Measurements from ENCODE around the gene GREB1. TPM values are rescaled to one million over a fixed set of nuclear protein-coding genes. Genes with fewer than 3 reads are reported as not detected.

The GREB1 gene
- total RNA-seq, 1 experiment from 2014 or later = 57.6 TPM

DNA sequence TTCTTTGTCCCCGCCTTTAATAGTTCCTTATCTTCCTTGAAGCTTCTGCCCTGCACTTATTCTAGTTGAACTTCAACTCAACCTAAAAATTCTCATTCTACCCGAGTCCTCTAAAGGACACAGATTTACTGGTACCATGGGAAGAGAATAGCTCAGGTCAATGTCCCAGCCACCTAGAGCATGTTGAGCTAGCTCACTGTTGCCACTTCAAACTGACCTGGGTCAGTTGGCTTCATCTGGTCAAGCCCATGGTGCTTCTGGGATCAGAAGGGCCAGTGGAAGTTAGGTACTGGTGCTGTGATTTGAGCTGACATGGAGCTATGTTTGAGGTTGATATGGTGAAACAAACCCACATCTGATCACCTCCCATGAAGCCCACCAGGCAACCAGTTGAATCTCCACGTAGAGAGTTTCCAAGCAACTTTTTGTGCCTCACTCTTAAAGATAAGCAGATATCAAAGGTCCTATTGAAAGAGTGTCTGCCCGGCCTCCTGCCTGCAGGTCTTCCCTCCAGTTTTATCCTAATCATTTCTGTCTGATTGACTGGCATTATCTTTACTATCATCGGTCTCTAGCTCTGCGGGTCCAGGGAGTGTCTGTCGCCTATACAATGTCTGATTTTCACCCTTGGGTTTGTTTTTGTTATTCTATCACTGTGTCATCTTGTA is 17.2 kb downstream of the GREB1 start:
- in situ Hi-C loops (cut with HindIII; ENCODE audit: low pct_unique_long_range_greater_than_20kb, low sequenced_read_pairs) = no loop called here
- DNase-seq (ENCODE audit: low read depth, low spot score) = no peak

DNA sequence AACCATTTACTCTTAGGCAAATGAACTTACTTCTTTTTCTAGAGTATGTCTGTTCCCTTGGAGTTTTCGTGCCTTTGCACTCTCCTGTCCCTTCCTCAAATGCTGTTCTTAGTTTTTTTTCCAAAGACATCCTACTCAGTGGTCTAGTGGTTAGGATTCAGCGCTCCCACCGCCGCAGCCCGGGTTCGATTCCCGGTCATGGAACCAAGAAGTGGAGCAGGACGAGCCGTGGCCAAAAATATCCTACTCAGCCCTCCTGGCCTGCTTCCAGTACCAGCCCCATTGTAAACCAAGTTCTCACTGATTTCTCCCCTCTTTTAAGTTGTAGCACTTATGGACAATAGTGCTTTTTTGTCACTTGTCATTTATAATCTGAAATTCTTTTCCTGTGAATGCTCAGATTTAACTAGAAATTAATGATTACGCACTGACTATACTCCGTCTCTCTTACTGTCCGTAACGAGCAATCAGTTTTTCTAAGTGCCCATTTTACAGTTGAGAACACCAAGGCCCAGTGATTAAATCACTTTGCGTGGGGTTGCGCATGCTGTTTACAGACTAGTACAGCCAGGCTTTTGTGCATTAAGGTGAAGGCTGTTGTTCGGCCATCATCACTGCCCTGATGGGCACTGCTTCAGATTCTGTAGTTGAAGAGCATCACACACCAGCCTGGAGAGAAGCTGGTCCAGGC is 17.9 kb downstream of the GREB1 start:
- DNase-seq (ENCODE audit: low read depth, low spot score) = no peak

DNA sequence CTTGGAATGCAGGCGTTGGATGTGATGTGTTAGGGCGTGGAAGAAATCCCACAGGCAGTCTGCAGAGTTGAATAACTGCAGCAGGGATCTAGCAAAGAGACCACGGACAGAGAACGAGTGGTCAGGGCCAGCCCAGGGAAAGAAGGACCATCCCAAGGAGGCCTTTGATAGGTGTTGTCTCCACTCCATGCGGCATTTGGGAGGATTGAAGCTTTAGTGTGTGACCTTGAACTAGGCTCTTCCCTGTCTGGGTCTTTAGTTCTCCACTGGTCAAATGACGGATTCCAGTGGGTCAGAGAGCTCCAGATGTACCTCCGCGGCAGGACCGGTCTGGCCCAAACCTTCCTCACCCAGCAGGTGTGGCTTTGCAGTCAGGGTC is 18.4 kb downstream of the GREB1 start:
- in situ Hi-C loops (cut with HindIII; ENCODE audit: low pct_unique_long_range_greater_than_20kb, low sequenced_read_pairs) = no loop called here

More for the DNA sequence above, 17.9 kb downstream of the GREB1 start:
- in situ Hi-C loops (cut with HindIII; ENCODE audit: low pct_unique_long_range_greater_than_20kb, low sequenced_read_pairs) = no loop called here

DNA sequence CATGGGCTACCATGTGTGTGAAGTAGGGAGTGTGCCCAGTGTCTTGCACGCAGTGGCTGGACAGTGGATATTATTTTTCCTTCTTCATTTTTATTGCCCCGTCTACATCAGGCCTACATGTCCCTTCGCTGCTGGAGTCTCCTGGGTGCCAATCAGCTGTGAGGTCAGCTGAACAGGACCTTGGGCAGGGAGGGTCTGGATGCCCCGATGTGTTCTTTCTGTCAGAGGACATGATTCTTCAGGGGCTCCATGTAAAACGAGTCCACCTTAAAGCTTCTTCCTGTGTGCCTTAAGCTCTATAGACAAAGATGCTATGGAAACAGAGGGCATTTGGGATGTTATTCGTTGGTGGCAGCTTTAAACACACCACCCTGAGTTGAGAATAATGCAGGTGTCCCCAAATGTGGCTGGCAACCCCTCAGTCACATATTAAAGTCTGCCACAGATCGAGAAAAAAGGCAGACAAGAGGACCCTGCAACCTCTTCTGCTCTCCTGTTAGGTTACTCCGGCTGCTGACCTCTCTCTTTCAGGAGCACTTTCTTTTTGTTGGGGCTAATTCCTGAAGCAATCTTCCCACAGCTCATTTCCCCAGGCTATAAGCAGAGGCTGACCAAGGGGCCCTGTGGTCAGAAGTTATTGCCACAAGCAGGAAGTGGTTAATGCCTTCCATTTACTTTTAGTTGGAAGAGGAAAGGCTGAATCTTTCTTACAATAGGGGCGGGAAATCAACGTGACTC is 20.0 kb downstream of the GREB1 start:
- in situ Hi-C loops (cut with HindIII; ENCODE audit: low pct_unique_long_range_greater_than_20kb, low sequenced_read_pairs) = no loop called here
- peak; percentile 58 for DNase-seq (ENCODE audit: low read depth, low spot score)

More for the DNA sequence above, 18.4 kb downstream of the GREB1 start:
- DNase-seq (ENCODE audit: low read depth, low spot score) = no peak

DNA sequence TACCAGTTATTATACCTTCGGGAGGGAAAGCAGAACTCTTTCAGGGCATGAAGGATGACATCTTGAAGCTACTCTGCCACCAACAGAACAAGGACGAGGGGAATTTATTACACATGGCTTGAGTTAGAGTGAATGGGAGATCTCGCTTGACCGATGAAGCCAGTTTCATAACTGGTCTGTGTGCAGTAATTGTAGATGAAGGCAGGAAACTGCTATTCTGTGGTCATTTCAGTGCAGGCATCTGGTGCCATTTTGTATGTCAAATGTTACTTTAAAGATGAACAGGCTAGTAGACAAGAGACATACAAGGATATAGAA is 20.5 kb downstream of the GREB1 start:
- in situ Hi-C loops (cut with HindIII; ENCODE audit: low pct_unique_long_range_greater_than_20kb, low sequenced_read_pairs) = no loop called here
- no peak for DNase-seq (ENCODE audit: low read depth, low spot score)

DNA sequence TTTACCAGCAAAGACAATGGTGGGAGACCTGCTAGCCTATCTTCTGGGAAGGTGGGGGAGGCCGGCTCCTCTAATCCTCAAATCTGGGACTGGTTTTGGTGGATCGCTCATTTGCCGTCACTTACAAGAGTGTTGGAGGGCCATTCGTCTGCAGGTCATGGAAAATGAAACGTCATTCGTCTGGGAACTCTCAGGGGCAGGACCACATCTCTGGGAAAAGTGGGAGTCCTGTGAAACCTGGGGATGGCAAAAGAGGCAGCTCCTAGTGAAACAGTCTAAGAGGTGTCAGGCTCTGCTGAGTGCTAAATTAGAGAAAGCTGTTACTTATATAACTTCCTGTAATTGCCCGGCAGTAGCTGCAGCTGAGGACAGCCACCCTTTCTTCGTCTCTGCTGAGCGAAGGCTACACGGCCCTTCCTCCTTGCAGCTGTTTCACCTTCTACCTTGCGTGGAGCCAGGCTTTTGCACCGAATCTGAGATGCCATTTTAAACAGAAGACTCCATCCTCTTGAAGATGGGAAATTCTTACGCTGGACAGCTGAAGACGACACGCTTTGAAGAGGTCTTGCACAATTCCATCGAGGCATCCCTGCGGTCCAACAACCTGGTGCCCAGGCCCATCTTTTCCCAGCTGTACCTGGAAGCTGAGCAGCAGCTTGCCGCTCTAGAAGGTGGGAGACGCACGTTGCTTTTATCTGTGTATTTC is 22.4 kb downstream of the GREB1 start:
- in situ Hi-C loops (cut with HindIII; ENCODE audit: low pct_unique_long_range_greater_than_20kb, low sequenced_read_pairs) = no loop called here

DNA sequence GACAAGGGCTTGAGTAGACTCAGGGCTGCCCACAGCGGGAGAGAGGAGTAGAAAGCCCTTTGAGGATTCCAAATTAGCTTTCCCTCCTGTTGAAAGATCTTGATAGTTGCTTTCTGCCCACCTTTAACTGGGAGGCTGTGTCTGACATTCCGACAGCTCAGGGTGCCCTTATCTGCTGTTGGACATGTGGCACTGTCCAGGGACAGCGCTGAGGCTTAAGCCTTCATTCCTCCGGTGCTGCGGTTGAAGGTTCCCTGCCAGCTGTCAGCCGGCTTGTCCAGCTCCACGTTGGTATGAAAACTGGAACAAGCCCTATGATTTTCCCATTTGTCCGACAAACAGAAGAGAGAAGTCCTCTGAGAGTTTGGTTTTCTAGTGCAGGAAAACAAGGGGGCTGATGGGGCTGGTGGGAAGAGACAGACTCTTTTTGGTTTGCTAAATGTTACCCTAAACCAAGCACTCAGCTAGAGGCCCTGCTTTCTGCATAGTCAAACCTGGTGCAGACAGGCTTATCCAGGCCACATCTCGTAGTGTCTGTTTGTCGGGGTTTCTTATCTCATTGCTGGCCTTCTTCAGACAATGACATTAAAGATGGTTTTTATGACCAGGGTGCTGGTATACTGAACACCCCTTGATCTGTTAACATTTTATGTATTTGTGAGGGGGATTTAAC is 24.5 kb downstream of the GREB1 start:
- no peak for DNase-seq (ENCODE audit: low read depth, low spot score)
- in situ Hi-C loops (cut with HindIII; ENCODE audit: low pct_unique_long_range_greater_than_20kb, low sequenced_read_pairs) = no loop called here

More for the DNA sequence above, 22.4 kb downstream of the GREB1 start:
- no peak for DNase-seq (ENCODE audit: low read depth, low spot score)

DNA sequence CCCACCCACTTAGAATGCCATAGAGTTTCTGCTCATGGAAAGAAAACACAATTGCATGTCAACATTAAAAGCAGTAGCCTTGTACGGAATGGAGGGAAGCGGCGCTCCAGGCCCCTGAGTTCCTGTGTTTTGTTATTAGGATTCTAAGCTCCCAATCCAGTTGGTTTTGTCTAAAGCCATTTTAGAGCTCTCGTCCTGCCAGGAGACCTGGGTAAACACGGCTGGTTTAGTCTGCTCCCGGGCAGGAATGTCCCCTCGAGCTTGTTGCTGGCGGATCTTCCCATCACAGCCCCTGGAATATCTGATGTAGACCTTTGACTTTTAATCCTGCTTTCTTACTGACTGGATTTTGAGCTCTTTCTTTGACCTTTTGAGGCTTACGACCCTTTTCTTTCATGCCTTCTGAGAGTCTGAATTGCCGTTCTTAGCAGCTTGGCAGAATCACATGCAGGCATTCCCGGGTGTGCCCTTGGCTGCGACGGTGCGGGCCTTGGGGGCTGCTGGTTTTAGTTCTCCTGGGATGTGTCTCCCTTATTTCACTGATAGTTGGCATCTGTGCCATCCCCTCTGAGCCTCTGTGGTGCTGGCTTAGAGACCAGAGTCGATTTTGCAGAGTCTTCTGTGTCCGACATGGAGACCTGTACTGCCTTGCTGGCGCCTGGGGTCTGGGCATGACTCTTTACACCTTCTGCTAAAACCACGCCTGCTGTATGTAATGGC is 25.4 kb downstream of the GREB1 start:
- DNase-seq (ENCODE audit: low read depth, low spot score) = no peak
- in situ Hi-C loops (cut with HindIII; ENCODE audit: low pct_unique_long_range_greater_than_20kb, low sequenced_read_pairs) = no loop called here

DNA sequence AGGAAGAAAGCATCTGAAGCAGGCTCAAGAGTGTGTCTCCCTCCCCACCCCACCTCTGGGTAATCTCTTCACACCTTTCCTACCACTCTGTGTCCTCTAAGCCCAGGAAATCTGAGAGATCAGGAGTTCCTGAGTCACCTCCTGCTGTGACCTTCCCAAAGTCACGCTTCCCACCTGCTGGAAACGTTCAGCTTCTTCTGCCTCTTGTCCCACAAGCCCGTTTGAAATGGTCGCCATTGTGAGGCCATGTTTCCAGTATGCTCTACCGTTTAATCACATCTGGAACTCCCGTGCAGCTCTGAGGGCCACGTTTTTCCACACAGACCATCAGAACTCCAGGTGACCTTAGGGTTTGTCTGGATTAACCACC is 25.9 kb downstream of the GREB1 start:
- no peak for DNase-seq (ENCODE audit: low read depth, low spot score)
- in situ Hi-C loops (cut with HindIII; ENCODE audit: low pct_unique_long_range_greater_than_20kb, low sequenced_read_pairs) = no loop called here

DNA sequence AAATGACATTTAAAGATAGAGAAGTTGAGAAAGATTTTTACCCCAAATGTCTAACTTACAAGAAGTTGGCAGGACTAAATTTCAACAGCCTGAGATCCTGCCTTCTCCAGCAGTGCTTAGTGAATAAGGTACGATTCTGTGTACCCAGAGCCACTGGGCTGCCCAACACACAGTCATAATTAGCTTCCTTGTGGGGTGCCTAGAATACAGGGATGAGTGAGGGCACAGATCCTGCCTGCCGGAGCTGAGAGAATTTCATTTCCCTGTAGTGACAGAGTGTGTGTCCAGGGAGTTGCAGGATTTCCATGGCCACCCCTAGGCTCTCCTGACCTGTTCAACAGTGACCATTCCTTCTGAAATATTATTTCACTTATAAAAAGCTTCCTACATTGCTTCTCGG is 27.0 kb downstream of the GREB1 start:
- no peak for DNase-seq (ENCODE audit: low read depth, low spot score)
- in situ Hi-C loops (cut with HindIII; ENCODE audit: low pct_unique_long_range_greater_than_20kb, low sequenced_read_pairs) = no loop called here

DNA sequence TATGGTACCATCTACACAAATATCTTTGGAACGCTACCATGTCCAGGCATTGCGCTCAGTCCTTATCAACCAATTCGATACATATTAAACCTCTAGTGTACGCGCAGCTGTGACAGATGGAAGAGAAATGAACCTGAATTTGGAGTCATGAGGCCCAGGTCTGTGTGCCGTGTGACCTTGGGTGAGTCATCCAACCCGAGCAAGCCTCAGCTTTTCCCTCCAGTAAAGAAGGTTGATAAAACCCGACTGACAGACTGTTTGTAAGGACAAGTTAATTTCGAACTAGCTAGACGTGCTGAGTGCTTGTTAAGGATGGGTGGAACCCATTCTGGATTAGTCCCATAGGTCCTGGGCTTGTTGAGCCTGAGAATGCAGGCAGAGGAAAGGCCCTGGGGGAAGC is 28.2 kb downstream of the GREB1 start:
- in situ Hi-C loops (cut with HindIII; ENCODE audit: low pct_unique_long_range_greater_than_20kb, low sequenced_read_pairs) = no loop called here
- DNase-seq (ENCODE audit: low read depth, low spot score) = no peak

DNA sequence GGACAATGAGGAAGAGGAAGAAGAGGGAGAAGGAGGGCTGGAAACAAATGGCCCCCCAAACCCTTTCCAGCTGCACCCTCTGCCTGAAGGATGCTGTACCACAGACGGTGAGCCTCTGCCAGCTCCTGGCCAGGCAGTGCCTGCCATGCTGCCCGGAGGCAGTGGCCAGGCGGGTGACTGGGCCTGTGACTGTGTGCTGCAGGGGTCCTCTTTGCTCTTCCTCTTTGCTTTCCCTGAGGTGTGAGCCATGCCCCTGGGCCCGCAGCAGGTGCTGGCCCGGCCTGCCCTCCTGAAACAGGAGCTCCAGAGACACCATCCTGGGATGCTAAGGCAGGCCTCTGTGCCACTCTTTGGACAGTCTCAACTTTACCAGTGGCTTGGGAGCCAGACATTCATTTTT is 28.6 kb downstream of the GREB1 start:
- in situ Hi-C loops (cut with HindIII; ENCODE audit: low pct_unique_long_range_greater_than_20kb, low sequenced_read_pairs) = no loop called here
- DNase-seq (ENCODE audit: low read depth, low spot score) = no peak

DNA sequence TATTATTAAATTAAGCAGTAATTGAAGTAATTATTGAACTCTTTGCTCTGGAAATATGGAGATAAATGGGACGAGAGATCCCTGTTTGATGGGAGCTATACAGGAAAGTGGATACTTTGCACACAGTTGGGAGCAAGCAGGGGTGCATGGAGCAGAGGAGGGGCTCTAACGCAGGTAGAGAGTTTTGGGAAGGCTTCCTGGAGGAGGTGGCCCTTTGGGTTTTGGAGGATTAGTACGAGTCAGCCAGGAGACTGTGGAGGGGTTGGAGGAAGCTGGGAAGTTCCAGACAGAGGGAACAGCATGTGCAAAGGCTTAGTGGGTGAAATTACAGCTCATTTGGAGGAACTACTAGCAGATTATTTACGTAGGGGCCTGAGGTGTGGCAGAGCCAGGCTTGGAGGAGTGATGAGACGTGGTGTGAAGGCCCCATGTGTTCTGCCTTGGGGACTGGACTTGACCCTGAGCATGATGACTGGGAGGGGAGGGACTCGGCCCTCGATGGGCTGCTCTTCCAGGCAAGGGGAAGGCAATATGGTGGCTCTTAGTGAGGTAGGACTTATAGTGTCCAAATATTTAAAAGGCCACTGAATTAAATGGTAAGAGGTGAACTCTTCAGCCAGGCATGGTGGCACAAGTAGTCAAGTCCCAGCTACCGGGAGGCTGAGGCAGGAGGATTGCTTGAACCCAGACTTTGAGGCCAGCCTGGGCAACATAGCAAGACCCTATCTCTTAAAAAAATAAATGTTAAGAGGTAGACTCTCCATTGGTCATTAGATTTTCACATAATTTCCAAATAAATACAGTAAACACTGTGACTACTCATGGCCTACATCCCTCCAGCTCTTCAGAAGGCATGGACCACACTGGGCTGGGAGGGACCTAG is 30.2 kb downstream of the GREB1 start:
- in situ Hi-C loops (cut with HindIII; ENCODE audit: low pct_unique_long_range_greater_than_20kb, low sequenced_read_pairs) = no loop called here
- no peak for DNase-seq (ENCODE audit: low read depth, low spot score)

DNA sequence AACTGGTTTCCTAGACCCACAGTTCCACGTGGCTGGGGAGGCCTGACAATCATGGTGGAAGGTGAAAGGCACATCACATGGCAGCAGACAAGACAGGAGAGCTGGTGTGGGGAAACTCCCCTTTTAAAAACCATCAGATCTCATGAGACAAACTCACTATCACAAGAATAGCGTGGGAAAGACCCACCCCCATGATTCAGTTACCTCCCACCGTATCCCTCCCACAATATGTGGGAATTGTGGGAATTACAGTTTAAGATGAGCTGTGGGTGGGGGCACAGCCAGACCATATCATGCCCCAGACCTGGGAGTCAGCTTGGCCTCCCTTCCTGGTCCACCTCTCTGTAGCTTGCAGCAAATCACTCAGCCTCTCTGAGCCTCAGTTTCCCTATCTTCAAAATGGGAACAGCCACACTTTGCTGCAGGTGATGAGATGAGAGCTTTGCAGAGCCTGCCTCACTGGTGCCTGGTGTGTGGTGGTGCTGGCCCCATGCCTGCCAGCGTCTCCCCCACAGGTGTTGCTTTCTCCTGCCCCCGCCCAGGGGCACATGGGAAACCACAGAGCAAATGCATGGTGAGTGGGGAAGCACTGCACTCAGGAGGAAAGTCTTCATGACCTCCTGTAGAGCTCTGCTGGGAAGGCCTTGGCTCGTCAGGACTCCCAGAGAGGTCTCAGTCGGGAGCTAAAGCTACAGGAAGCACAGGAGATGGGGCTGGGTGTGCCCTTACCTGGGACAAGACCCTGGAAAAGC is 31.1 kb downstream of the GREB1 start:
- no peak for DNase-seq (ENCODE audit: low read depth, low spot score)
- in situ Hi-C loops (cut with HindIII; ENCODE audit: low pct_unique_long_range_greater_than_20kb, low sequenced_read_pairs) = no loop called here

DNA sequence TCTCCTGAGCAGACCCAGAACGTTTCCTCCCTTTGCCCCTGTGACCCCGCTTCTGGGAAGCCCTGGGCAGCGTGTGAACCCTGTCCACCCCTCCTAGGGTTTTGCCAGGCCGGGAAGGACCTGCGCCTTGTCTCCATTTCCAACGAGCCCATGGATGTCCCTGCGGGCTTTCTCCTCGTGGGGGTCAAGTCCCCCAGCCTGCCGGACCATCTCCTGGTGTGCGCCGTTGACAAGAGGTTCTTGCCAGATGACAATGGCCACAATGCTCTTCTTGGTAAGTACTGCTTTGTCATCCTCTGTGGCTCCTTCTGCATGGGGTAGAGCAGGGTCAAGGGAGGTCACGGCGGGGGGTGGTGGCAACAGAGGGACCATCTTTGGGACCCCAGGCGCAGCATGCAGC is 32.5 kb downstream of the GREB1 start:
- in situ Hi-C loops (cut with HindIII; ENCODE audit: low pct_unique_long_range_greater_than_20kb, low sequenced_read_pairs) = no loop called here
- no peak for DNase-seq (ENCODE audit: low read depth, low spot score)

DNA sequence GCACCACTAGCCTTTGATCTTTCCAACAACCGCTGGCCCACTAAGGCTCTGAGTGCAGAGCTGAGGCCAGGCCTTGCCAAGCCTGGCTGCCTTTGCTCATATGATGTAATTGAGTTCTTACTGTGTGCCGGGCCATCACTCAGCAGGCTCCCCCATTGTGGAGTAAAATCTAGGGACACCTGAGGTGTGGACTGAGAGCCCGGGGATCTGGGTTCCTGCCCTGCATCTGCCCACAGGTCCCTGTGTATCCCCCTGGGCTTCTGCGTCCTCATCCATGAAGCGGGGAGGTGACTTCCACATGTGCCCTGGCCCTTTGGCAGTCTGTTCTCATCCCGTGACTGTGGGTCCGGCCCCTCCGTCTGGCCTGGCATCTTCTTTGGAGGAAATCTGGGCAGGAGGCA is 33.8 kb downstream of the GREB1 start:
- in situ Hi-C loops (cut with HindIII; ENCODE audit: low pct_unique_long_range_greater_than_20kb, low sequenced_read_pairs) = no loop called here
- no peak for DNase-seq (ENCODE audit: low read depth, low spot score)

Measured in SK-MEL-5 (cell line).